Panc1 (cell line): ENCODE measurements around the gene PPM1N. TPM values are rescaled to one million over a fixed set of nuclear protein-coding genes. Genes with fewer than 3 reads are reported as not detected.

Experiments
- ATAC-seq: fragments of 200-7000 bp; cut with Tn5 transposase; 2 replicates; pipeline ENCODE4 v1.9.1; 2020; ENCODE audit warnings: mild to moderate bottlenecking, moderate library complexity
- BruUV-seq: library from RNA; stranded (reverse); fragments of 400-500 nt; replicated peaks from 2 replicates; lab custom pipeline; 2021; lab: Mats Ljungman, UMichigan
- CTCF ChIA-PET: fragments of 300-600 bp; sonication (Branson Sonifier 250); formaldehyde crosslinking; loops from one replicate; lab custom pipeline; 2022; ENCODE audit warnings: antibody characterized with exemption; lab: Charles Lee
- POLR2A ChIA-PET: fragments of 300-600 bp; sonication (Branson Sonifier 250); formaldehyde crosslinking; loops from one replicate; lab custom pipeline; 2022; ENCODE audit warnings: antibody characterized with exemption; lab: Charles Lee
- DNase-seq: peaks from one replicate; pipeline ENCODE4 v3.0.0-alpha.2; 2010; ENCODE audit warnings: low read depth, low spot score
- H3K27ac ChIP-seq: 2 replicates; pipeline ENCODE4 v1.5.1; 2011; ENCODE audit warnings: mild to moderate bottlenecking, low read length, inconsistent platforms
- H3K27me3 ChIP-seq: fragments of 200-500 bp; sonication (Bioruptor generic); 2 replicates; pipeline ENCODE4 v1.6.0; 2014; ENCODE audit warnings: low read length, inconsistent platforms; ENCODE audit not compliant: control insufficient read depth, insufficient read depth
- H3K36me3 ChIP-seq: fragments of 200-500 bp; sonication (Bioruptor generic); 2 replicates; pipeline ENCODE4 v1.5.1; 2014; ENCODE audit warnings: inconsistent platforms, mild to moderate bottlenecking, low read length, moderate library complexity; ENCODE audit not compliant: control insufficient read depth, insufficient read depth
- H3K4me1 ChIP-seq: 2 replicates; pipeline ENCODE4 v1.5.1; 2011; ENCODE audit warnings: inconsistent platforms, mild to moderate bottlenecking, low read length, moderate library complexity; ENCODE audit not compliant: control insufficient read depth, insufficient read depth
- H3K4me3 ChIP-seq, 2 experiments: 2 replicates each; pipeline ENCODE4 v1.5.1; 2011 to 2012; ENCODE audit warnings: low read depth in 2 of 2, low read length in 2 of 2, mild to moderate bottlenecking in 2 of 2, inconsistent platforms in 1 of 2, moderate library complexity in 1 of 2
- H3K9me3 ChIP-seq: fragments of 200-500 bp; sonication (Bioruptor generic); 2 replicates; pipeline ENCODE4 v1.5.1; 2014; ENCODE audit warnings: low read depth, mild to moderate bottlenecking, inconsistent platforms, low read length, moderate library complexity; ENCODE audit not compliant: control insufficient read depth, insufficient read depth
- POLR2AphosphoS5 ChIP-seq: IDR thresholded peaks from 2 replicates; pipeline ENCODE4 v1.6.1; 2012; ENCODE audit warnings: mild to moderate bottlenecking, low read depth, low read length, moderate library complexity
- SIN3A ChIP-seq: IDR thresholded peaks from 2 replicates; pipeline ENCODE4 v1.6.1; 2012; ENCODE audit warnings: low read depth, mild to moderate bottlenecking, low read length, moderate library complexity, borderline replicate concordance; ENCODE audit not compliant: insufficient read depth
- TCF7L2 ChIP-seq: IDR thresholded peaks from 2 replicates; pipeline ENCODE4 v1.6.1; 2011; ENCODE audit warnings: mild to moderate bottlenecking, low read depth, low read length, inconsistent platforms
- in situ Hi-C: cut with HindIII; loops from 2 replicates; pipeline ENCODE4 v1.10.0; 2016; ENCODE audit warnings: low sequenced_read_pairs, low pct_unique_long_range_greater_than_20kb
- intact Hi-C: fragments of 100-400 bp; cut with micrococcal nuclease; formaldehyde crosslinking; loops from one replicate; pipeline ENCODE4 v1.10.0; 2022; ENCODE audit not compliant: unreplicated experiment
- total RNA-seq: library from RNA; stranded (reverse); gene quantifications from one replicate; pipeline ENCODE4 v1.2.1, GENCODE V29; 2021; ENCODE audit not compliant: unreplicated experiment
- TF ChIP-seq, protein P1 (sequence below), 2 experiments: IDR thresholded peaks; 2 replicates each; pipeline ENCODE4 v1.6.1; 2011 to 2012; ENCODE audit warnings: low read depth in 2 of 2, control low read depth in 1 of 2, low read length in 1 of 2, mild to moderate bottlenecking in 1 of 2, moderate library complexity in 1 of 2; ENCODE audit not compliant: insufficient read depth in 1 of 2
- TF ChIP-seq, protein P2 (sequence below): fragments of 450-650 bp; IDR thresholded peaks from 2 replicates; pipeline ENCODE4 v1.5.1; 2017; ENCODE audit warnings: mild to moderate bottlenecking

Gene PPM1N
- total RNA-seq, 1 experiment from 2014 or later = 3.3 TPM

DNA sequence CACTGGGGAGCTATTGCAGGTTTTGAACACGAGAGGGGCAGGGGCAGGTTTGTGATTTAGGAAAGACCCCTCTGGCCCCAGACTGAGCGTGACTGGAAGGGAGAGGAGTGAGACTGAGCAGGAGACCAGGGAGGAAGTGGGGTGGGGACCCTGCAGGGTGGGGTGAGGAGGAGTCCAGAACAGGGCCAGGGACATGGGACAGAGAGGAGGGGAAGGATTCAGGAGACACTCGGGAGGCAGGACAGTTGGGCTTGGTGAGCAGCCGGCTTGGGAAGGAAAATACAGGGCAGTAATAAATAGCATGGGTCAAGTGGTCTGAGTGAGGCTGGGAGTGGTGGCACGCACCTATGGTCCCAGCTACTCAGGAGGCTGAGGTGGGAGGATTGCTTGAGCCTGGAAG, 21.1 kb upstream of the PPM1N start:
- intact Hi-C loops = no loop called here
- no peak for DNase-seq
- Histone ChIP-seq H3K27ac (no peak overlapping the region), H3K4me3 (no peak overlapping the region), H3K4me1 (peaks cover 13% of the 10 kb centered on the region), H3K9me3 (no peaks in the 10 kb centered on the region), H3K27me3 (no peaks in the 10 kb centered on the region), H3K36me3 (no peaks in the 10 kb centered on the region)
- in situ Hi-C loops = no loop called here
- ChIA-PET POLR2A (interaction anchor here (0.6 kb wide), 1 partner anchor 26 kb away, joined by 7 read pairs; no protein-coding TSS in a partner anchor), CTCF (interaction anchor here (0.7 to 2.6 kb wide), 4 partner anchors 36 to 316 kb away, joined by 3 to 31 read pairs (median 10); no protein-coding TSS in a partner anchor)
- TF ChIP-seq TCF7L2 (no peak), SIN3A (no peak), POLR2AphosphoS5 (no peak)
- TF ChIP-seq, protein P1, sequence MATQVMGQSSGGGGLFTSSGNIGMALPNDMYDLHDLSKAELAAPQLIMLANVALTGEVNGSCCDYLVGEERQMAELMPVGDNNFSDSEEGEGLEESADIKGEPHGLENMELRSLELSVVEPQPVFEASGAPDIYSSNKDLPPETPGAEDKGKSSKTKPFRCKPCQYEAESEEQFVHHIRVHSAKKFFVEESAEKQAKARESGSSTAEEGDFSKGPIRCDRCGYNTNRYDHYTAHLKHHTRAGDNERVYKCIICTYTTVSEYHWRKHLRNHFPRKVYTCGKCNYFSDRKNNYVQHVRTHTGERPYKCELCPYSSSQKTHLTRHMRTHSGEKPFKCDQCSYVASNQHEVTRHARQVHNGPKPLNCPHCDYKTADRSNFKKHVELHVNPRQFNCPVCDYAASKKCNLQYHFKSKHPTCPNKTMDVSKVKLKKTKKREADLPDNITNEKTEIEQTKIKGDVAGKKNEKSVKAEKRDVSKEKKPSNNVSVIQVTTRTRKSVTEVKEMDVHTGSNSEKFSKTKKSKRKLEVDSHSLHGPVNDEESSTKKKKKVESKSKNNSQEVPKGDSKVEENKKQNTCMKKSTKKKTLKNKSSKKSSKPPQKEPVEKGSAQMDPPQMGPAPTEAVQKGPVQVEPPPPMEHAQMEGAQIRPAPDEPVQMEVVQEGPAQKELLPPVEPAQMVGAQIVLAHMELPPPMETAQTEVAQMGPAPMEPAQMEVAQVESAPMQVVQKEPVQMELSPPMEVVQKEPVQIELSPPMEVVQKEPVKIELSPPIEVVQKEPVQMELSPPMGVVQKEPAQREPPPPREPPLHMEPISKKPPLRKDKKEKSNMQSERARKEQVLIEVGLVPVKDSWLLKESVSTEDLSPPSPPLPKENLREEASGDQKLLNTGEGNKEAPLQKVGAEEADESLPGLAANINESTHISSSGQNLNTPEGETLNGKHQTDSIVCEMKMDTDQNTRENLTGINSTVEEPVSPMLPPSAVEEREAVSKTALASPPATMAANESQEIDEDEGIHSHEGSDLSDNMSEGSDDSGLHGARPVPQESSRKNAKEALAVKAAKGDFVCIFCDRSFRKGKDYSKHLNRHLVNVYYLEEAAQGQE (IDR thresholded peaks at IDR 0.05; ENCODE audit: insufficient read depth in 1 of 2, low read depth in 2 of 2, low read length in 1 of 2) = no peak
- TF ChIP-seq, protein P2, sequence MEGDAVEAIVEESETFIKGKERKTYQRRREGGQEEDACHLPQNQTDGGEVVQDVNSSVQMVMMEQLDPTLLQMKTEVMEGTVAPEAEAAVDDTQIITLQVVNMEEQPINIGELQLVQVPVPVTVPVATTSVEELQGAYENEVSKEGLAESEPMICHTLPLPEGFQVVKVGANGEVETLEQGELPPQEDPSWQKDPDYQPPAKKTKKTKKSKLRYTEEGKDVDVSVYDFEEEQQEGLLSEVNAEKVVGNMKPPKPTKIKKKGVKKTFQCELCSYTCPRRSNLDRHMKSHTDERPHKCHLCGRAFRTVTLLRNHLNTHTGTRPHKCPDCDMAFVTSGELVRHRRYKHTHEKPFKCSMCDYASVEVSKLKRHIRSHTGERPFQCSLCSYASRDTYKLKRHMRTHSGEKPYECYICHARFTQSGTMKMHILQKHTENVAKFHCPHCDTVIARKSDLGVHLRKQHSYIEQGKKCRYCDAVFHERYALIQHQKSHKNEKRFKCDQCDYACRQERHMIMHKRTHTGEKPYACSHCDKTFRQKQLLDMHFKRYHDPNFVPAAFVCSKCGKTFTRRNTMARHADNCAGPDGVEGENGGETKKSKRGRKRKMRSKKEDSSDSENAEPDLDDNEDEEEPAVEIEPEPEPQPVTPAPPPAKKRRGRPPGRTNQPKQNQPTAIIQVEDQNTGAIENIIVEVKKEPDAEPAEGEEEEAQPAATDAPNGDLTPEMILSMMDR = no peak
- no TSS peak for BruUV-seq
- no peak for ATAC-seq

DNA sequence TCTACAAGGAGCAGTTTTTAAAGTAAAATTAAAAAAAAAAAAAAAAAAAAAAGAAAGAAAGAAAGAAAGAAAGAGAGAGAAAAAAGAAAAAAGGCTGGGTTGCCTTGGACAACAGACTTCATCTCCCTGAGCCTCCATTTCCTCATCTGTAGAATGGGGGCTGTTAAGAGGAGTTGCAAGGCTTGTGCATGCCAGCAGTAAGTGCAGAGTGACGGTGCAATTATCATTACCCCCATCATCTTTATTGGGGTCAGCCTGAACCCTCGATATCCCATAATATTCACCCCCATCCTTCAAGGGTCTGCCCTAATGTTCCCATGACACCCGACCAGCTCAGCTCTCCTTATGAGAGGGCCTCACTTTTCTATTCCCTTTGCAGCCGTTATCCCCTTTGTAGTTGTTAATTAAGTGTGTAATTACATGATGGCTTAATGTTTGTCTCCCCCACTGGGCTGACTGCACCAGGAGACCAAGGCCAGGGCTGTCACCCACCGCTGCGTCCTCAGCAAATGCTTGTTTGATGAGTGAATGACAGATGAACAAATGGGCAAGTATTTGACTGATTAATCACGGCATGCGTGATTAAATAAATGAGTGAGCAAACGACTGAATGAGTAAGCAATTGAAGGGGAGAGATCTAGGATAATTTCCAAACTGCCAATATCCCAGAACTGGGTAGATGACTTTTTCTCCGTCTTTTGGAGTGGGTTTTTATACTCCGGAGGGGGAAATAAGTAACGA, 20.4 kb upstream of the PPM1N start:
- Histone ChIP-seq H3K4me3 (peak overlapping the region; percentile 58 to 80), H3K36me3 (no peaks in the 10 kb centered on the region), H3K27ac (peak overlapping the region; percentile 61), H3K9me3 (no peaks in the 10 kb centered on the region), H3K27me3 (no peaks in the 10 kb centered on the region), H3K4me1 (peaks cover 9% of the 10 kb centered on the region)
- intact Hi-C loops (loop anchor here (2.0 kb wide), 1 partner anchor 39 kb away; no protein-coding TSS in a partner anchor), in situ Hi-C loops (no loop called here)
- TF ChIP-seq, protein P1 (IDR thresholded peaks at IDR 0.05; ENCODE audit: insufficient read depth in 1 of 2, low read depth in 2 of 2, low read length in 1 of 2) = no peak
- TF ChIP-seq SIN3A (no peak), TCF7L2 (no peak), POLR2AphosphoS5 (no peak)
- TF ChIP-seq, protein P2 = no peak
- POLR2A ChIA-PET = no interaction called here
- CTCF ChIA-PET = interaction anchor here (0.7 to 2.6 kb wide), 9 partner anchors 24 to 163 kb away, joined by 3 to 31 read pairs (median 8); no protein-coding TSS in a partner anchor
- ATAC-seq = peak; percentile 36
- no peak for DNase-seq
- BruUV-seq = no TSS peak
